ENCODE results near the gene GASK1A. TPM values are rescaled to one million over a fixed set of nuclear protein-coding genes. Genes with fewer than 3 reads are reported as not detected.

GASK1A gene
- total RNA-seq, 1 donor from 2014 or later: not detected

DNA sequence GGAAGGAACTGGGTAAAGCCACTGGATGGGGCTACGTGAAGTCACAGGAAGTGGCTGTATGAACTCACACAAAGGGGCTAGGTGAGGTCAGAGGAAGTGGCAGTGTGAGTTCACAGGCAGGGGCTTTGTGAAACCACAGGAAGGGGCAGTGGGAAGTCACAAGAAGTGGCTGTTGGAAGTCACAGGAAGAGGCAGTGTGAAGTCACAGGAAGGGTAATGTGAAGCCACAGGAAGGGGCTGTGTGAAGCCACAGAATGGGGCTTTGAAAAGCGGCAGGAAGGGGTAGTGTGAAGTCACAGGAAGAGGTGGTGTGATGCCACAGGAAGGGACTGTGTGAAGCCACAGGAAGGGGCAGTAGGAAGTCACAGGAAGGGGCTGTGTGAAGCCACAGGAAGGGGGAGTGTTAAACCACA, 34.6 kb downstream of the GASK1A start:
- no peaks in the 10 kb centered on the region for H3K36me3 Mint-ChIP-seq (ENCODE audit: unreplicated experiment)

DNA sequence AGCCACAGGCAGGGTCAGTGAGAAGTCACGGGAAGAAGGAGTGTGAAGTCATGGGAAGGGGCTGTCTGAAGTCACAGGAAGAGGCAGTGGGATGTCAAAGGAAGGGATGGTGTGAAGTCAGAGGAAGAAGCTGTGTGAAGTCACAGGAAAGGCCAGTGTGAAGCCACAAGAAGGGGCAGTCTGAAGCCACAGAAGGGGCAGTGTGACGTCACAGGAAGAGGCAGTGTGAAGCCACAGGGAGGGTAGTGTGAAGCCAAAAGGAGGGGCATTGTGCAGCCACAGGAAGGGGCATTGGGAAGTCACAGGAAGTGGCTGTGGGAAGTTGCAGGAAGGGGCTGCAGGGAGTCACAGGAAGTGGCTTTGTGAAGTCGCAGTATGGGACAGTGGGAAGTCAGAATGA, 35.1 kb downstream of the GASK1A start:
- H3K9me3 Mint-ChIP-seq (ENCODE audit: unreplicated experiment): peaks cover 1% of the 10 kb centered on the region
- TF ChIP-seq, protein P1, sequence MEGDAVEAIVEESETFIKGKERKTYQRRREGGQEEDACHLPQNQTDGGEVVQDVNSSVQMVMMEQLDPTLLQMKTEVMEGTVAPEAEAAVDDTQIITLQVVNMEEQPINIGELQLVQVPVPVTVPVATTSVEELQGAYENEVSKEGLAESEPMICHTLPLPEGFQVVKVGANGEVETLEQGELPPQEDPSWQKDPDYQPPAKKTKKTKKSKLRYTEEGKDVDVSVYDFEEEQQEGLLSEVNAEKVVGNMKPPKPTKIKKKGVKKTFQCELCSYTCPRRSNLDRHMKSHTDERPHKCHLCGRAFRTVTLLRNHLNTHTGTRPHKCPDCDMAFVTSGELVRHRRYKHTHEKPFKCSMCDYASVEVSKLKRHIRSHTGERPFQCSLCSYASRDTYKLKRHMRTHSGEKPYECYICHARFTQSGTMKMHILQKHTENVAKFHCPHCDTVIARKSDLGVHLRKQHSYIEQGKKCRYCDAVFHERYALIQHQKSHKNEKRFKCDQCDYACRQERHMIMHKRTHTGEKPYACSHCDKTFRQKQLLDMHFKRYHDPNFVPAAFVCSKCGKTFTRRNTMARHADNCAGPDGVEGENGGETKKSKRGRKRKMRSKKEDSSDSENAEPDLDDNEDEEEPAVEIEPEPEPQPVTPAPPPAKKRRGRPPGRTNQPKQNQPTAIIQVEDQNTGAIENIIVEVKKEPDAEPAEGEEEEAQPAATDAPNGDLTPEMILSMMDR (IDR thresholded peaks at IDR 0.05; ENCODE audit: partially characterized antibody, unreplicated experiment): no peak
- H3K4me1 Mint-ChIP-seq (ENCODE audit: low read depth, unreplicated experiment): no peaks in the 10 kb centered on the region
- H3K27ac Mint-ChIP-seq (ENCODE audit: unreplicated experiment): no peak overlapping the region
- H3K27me3 Mint-ChIP-seq (ENCODE audit: unreplicated experiment): no peaks in the 10 kb centered on the region
- no peak overlapping the region for H3K4me3 Mint-ChIP-seq (ENCODE audit: unreplicated experiment)
- no peaks in the 10 kb centered on the region for H3K36me3 Mint-ChIP-seq (ENCODE audit: unreplicated experiment)
- no peak for DNase-seq

More for the DNA sequence above, 34.6 kb downstream of the GASK1A start:
- Mint-ChIP-seq H3K4me1 (ENCODE audit: low read depth, unreplicated experiment) (no peaks in the 10 kb centered on the region), H3K27ac (ENCODE audit: unreplicated experiment) (no peak overlapping the region), H3K27me3 (ENCODE audit: unreplicated experiment) (no peaks in the 10 kb centered on the region), H3K4me3 (ENCODE audit: unreplicated experiment) (no peak overlapping the region), H3K9me3 (ENCODE audit: unreplicated experiment) (peaks cover 1% of the 10 kb centered on the region)
- TF ChIP-seq, protein P1 (IDR thresholded peaks at IDR 0.05; ENCODE audit: partially characterized antibody, unreplicated experiment): no peak
- no peak for DNase-seq

DNA sequence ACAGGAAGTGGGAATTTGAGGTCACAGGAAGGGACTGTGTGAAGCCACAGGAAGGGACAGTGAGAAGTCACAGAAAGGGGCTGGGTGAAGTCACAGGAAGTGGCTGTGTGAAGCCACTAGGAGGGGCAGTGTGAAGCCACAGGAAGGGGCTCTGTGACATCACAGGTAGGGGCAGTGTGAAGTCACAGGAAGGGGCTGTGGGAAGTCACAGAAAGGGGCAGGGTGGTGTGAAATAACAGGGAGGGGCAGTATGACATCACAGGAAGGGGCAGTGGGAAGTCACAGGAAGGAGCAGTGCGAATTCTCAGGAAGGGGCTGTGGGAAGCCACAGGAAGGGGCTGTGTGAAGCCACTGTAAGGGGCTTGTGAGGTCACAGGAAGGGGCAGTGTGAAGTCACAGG, 35.8 kb downstream of the GASK1A start:
- TF ChIP-seq, protein P1 (IDR thresholded peaks at IDR 0.05; ENCODE audit: partially characterized antibody, unreplicated experiment): no peak
- DNase-seq: no peak
- no peaks in the 10 kb centered on the region for H3K36me3 Mint-ChIP-seq (ENCODE audit: unreplicated experiment)
- H3K9me3 Mint-ChIP-seq (ENCODE audit: unreplicated experiment): peaks cover 1% of the 10 kb centered on the region
- no peaks in the 10 kb centered on the region for H3K4me1 Mint-ChIP-seq (ENCODE audit: low read depth, unreplicated experiment)
- no peak overlapping the region for H3K4me3 Mint-ChIP-seq (ENCODE audit: unreplicated experiment)
- H3K27me3 Mint-ChIP-seq (ENCODE audit: unreplicated experiment): no peaks in the 10 kb centered on the region
- no peak overlapping the region for H3K27ac Mint-ChIP-seq (ENCODE audit: unreplicated experiment)

DNA sequence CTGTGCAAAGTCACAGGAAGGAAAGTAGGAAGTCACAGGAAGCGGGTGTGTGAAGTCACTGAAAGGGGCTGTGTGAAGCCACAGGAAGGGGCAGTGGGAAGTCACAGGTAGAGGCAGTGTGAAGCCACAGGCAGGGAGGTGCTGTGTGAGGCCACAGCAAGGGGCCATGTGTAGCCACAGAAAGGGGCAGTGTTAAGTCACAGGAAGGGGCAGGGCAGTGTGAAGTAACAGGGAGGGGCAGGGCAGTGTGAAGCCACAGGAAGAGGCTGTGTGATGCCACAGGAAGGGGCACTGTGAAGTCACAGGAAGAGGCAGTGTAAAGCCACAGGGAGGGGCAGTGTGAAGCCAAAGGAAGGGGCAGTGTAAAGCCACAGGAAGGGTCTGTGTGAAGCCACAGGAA, 36.5 kb downstream of the GASK1A start:
- Mint-ChIP-seq H3K36me3 (ENCODE audit: unreplicated experiment) (no peaks in the 10 kb centered on the region), H3K4me1 (ENCODE audit: low read depth, unreplicated experiment) (no peaks in the 10 kb centered on the region), H3K4me3 (ENCODE audit: unreplicated experiment) (no peak overlapping the region), H3K27me3 (ENCODE audit: unreplicated experiment) (no peaks in the 10 kb centered on the region), H3K27ac (ENCODE audit: unreplicated experiment) (no peak overlapping the region), H3K9me3 (ENCODE audit: unreplicated experiment) (peaks cover 1% of the 10 kb centered on the region)
- DNase-seq: no peak
- TF ChIP-seq, protein P1 (IDR thresholded peaks at IDR 0.05; ENCODE audit: partially characterized antibody, unreplicated experiment): no peak

DNA sequence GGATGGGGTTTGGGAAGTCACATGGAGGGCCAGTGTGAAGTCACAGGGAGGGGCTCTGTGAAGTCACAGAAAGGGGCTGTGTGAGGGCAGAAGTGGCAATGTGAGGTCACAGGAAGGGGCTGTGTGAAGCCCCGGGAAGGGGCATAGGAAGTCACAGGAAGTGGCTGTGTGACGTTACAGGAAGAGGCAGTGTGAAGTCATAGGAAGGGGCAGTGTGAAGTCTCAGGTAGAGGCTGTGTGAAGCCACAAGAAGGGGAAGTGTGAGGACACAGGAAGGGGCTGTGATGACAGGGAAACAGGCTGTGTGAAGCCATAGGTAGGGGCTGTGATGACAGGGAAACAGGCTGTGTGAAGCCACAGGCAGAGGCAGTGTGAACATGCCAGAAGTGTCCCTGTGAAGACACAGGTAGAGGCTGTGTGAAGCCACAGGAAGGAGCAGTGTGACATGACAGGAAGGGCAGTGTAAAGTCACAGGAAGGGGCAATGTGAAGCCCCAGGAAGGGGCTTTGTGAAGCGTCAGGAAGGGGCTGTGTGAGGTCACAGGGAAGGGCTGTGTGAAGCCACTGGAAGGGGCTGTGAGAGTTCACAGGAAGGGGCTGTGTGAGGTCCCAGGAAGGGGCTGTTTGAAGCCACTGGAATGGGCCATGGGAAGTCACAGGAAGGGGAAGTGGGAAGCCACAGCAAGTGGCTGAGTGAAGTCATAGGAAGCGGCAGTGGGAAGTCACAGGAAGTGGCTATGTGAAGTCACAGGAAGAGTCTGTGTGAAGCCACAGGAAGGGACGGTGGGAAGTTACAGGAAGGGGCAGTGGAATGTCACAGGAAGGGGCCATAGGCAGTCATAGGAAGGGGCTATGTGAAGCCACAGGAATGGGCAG, 37.1 kb downstream of the GASK1A start:
- Mint-ChIP-seq H3K9me3 (ENCODE audit: unreplicated experiment) (peaks cover 1% of the 10 kb centered on the region), H3K4me1 (ENCODE audit: low read depth, unreplicated experiment) (no peaks in the 10 kb centered on the region), H3K4me3 (ENCODE audit: unreplicated experiment) (no peak overlapping the region), H3K36me3 (ENCODE audit: unreplicated experiment) (no peaks in the 10 kb centered on the region), H3K27ac (ENCODE audit: unreplicated experiment) (no peak overlapping the region), H3K27me3 (ENCODE audit: unreplicated experiment) (no peaks in the 10 kb centered on the region)
- DNase-seq: no peak
- TF ChIP-seq, protein P1 (IDR thresholded peaks at IDR 0.05; ENCODE audit: partially characterized antibody, unreplicated experiment): no peak

Data from glutamatergic neuron (in vitro differentiated cells).